Esophagus muscularis mucosa (tissue), 4 donors: ENCODE data around the gene SUPT3H. TPM values are rescaled to one million over a fixed set of nuclear protein-coding genes. Genes with fewer than 3 reads are reported as not detected.

Source experiments
- DNase-seq: peaks from one replicate; pipeline ENCODE4 v3.0.0-alpha.2; 2017; ENCODE audit errors: extremely low spot score
- H3K27ac ChIP-seq, 4 donors: fragments of 200-600 bp; sonication (generic); replicated peaks in 1 of 4; 1 replicate in 3 of 4; 2 replicates in 1 of 4; pipeline ENCODE4 v1.5.1; 2016 to 2019; ENCODE audit warnings: mild to moderate bottlenecking in 1 of 4
- H3K27me3 ChIP-seq, 4 donors: fragments of 200-600 bp; sonication (generic); one replicate each; pipeline versions ENCODE4 v1.5.1 to v1.6.0; 2016 to 2019
- H3K36me3 ChIP-seq, 4 donors: fragments of 200-600 bp; sonication (generic); one replicate each; pipeline ENCODE4 v1.5.1; 2016 to 2019
- H3K4me1 ChIP-seq, 4 donors: fragments of 200-600 bp; sonication (generic); one replicate each; pipeline ENCODE4 v1.5.1; 2016 to 2019
- H3K4me3 ChIP-seq, 4 donors: fragments of 200-600 bp; sonication (generic); 1 replicate in 2 of 4; 2 replicates in 2 of 4; pipeline ENCODE4 v1.5.1; 2016 to 2019; ENCODE audit warnings: mild to moderate bottlenecking in 4 of 4, moderate library complexity in 1 of 4
- H3K9me3 ChIP-seq, 4 donors: fragments of 200-600 bp; sonication (generic); 1 replicate in 3 of 4; 2 replicates in 1 of 4; pipeline ENCODE4 v1.5.1; 2016 to 2019
- EP300 ChIP-seq: sonication (generic); formaldehyde crosslinking; IDR thresholded peaks from one replicate; pipeline ENCODE4 v1.6.1; 2017; ENCODE audit warnings: antibody characterized with exemption
- POLR2A ChIP-seq: fragments of 450-650 bp; IDR thresholded peaks from one replicate; pipeline ENCODE4 v1.6.1; 2017; ENCODE audit warnings: antibody characterized with exemption, moderate library complexity, mild to moderate bottlenecking, low read depth
- POLR2AphosphoS5 ChIP-seq, 2 donors: sonication (generic); formaldehyde crosslinking; IDR thresholded peaks; one replicate each; pipeline ENCODE4 v1.6.1; 2017; ENCODE audit warnings: antibody characterized with exemption in 2 of 2
- WGBS: methylation state at CpG from one replicate; pipeline ENCODE4 v1.1.5; 2018; 5-methylcytosine and 5-hydroxymethylcytosine counted together
- intact Hi-C: fragments of 100-400 bp; cut with DNase I; formaldehyde crosslinking; loops from one replicate; pipeline ENCODE4 v1.15.1; 2023
- total RNA-seq, 4 donors: library from RNA; depleted of rRNA; stranded (reverse); fragments of >200 nt; gene quantifications; one replicate each; pipeline versions ENCODE4 v1.1.0 to v1.2.1, GENCODE V29; 2016
- TF ChIP-seq, protein P1 (sequence below), 3 experiments: fragments of 200-600 bp in 2 of 3; fragments of 450-650 bp in 1 of 3; sonication (generic) in 2 of 3; IDR thresholded peaks; one replicate each; pipeline ENCODE4 v1.5.1; 2017 to 2019; ENCODE audit warnings: antibody characterized with exemption in 3 of 3, mild to moderate bottlenecking in 2 of 3, moderate library complexity in 1 of 3

Gene SUPT3H
- total RNA-seq, 4 donors from 2014 or later, result 5.1 to 13.3 (median 9.9) TPM

DNA sequence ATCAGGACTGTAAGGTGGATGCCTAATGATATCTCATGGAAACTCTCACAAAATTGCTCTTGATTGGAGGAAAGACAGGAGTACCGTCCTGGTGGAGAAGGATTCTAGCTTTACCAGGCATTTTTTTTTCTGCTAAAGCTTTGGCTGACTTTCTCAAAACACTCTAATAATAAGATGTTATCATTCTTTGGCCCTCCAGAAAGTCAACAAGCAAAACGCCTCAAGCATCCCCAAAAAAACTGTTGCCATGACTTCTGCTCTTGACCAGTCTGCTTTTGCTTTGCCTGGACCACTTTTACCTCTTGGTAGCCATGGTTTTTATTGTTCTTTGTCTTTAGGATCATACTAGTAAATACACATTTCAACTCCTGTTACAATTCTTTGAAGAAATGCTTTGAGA is 105.1 kb downstream of the SUPT3H start:
- Histone ChIP-seq H3K9me3 (no peaks in the 10 kb centered on the region), H3K27me3 (no peaks in the 10 kb centered on the region), H3K4me3 (no peak overlapping the region), H3K4me1 (no peaks in the 10 kb centered on the region), H3K27ac (no peak overlapping the region), H3K36me3 (no peaks in the 10 kb centered on the region)
- TF ChIP-seq EP300 (no peak), POLR2AphosphoS5 (IDR thresholded peaks at IDR 0.05) (no peak), POLR2A (no peak)
- TF ChIP-seq, protein P1, sequence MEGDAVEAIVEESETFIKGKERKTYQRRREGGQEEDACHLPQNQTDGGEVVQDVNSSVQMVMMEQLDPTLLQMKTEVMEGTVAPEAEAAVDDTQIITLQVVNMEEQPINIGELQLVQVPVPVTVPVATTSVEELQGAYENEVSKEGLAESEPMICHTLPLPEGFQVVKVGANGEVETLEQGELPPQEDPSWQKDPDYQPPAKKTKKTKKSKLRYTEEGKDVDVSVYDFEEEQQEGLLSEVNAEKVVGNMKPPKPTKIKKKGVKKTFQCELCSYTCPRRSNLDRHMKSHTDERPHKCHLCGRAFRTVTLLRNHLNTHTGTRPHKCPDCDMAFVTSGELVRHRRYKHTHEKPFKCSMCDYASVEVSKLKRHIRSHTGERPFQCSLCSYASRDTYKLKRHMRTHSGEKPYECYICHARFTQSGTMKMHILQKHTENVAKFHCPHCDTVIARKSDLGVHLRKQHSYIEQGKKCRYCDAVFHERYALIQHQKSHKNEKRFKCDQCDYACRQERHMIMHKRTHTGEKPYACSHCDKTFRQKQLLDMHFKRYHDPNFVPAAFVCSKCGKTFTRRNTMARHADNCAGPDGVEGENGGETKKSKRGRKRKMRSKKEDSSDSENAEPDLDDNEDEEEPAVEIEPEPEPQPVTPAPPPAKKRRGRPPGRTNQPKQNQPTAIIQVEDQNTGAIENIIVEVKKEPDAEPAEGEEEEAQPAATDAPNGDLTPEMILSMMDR (IDR thresholded peaks at IDR 0.05), result no peak
- DNase-seq, result no peak
- intact Hi-C loops, result no loop called here
- WGBS, result 90% methylated on average over 2 of the region's 2 CpGs

DNA sequence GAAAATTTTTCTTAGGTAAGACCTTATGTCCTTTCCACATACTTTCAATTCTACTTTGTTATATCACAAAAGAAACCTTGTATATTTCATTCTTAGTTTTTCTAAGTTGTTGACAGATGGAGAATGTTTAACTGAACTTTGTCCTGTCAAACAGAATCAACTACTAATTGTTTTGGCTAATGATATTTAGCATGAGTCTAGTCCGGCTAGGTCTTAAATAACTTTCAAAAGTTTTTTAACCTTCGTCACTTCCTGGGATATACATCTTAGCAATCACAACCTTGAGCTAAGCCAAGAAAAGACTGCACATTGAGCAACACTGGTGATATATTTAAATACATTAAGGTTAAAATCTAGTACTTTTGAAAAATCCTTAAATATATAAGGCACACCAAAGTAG is 112.5 kb downstream of the SUPT3H start:
- Histone ChIP-seq H3K36me3 (no peaks in the 10 kb centered on the region), H3K4me3 (no peak overlapping the region), H3K9me3 (no peaks in the 10 kb centered on the region), H3K4me1 (no peaks in the 10 kb centered on the region), H3K27me3 (no peaks in the 10 kb centered on the region), H3K27ac (no peak overlapping the region)
- TF ChIP-seq POLR2A (no peak), POLR2AphosphoS5 (IDR thresholded peaks at IDR 0.05) (no peak), EP300 (no peak)
- TF ChIP-seq, protein P1 (IDR thresholded peaks at IDR 0.05), result no peak
- intact Hi-C loops, result no loop called here
- 95% methylated on average over 2 of the region's 2 CpGs for WGBS
- no peak for DNase-seq

DNA sequence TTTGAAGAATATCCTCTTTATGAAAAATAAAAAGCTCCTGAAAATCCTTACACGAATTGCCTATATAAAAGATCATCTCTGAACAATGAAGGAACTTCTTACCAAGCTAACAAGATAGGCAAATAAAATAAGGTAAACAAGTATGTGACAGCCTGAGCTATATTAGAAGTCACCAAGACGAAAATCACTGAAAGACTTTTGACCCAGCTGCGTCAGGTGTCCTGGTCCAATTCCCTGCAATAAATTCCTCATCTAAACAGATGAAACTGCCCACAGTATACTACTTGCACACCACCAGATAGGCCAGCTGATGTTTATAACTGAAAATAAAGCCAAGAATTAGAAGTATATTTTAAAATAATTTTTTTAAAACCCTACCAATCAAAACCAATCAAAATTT is 117.0 kb downstream of the SUPT3H start:
- TF ChIP-seq POLR2A, result no peak
- TF ChIP-seq EP300, result no peak
- Histone ChIP-seq H3K4me1 (no peaks in the 10 kb centered on the region), H3K9me3 (no peaks in the 10 kb centered on the region), H3K36me3 (no peaks in the 10 kb centered on the region), H3K27me3 (no peaks in the 10 kb centered on the region), H3K4me3 (no peak overlapping the region), H3K27ac (no peak overlapping the region)
- intact Hi-C loops, result no loop called here
- no peak for DNase-seq
- 79% methylated on average over 3 of the region's 3 CpGs for WGBS

DNA sequence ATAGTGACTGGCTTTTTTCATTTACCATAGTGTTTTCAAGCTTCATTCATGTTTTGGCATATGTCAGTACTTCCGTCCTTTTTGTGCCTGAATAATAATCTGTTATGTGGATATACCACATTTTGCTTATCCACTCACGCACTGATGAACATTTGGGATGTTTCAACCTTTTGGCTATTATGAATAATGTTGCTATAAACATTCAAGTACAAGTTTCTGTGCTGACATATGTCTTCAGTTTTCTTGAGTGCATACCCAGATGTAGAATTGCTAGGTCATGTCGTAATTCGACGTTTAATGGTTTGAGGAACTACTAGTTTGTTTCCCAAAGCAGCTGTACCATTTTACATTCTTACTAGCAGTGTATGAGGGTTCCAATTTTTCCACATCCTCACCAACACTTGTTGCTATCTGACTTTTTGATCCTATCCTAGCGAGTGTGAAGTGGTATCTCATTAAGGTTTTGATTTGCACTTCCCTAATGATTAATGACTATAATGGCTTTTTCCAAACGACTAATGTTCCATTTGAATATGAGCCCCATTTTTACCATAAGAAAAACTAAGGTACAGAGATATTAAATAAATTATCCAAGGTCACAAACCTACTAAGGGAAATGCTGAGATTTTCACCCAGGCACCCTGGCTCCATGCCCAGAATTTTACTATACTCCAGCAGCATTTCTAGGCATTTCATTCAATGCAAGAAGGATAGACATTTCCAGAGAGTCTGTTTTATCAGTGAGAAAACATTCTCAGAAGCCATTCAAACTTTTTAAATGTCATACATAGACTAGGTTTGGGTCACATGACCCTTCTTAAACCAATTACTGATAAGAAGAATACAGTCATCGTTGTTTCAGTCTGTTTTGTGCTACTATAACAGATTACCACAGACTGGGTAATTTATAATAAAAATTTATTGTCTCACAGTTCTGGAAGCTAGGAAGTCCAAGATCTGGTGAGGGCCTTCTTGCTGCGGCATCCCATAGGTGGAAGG is 120.7 kb downstream of the SUPT3H start:
- H3K36me3 ChIP-seq, result no peaks in the 10 kb centered on the region
- no peaks in the 10 kb centered on the region for H3K9me3 ChIP-seq
- H3K4me1 ChIP-seq, result no peaks in the 10 kb centered on the region
- WGBS, result 82% methylated on average over 9 of the region's 9 CpGs
- H3K27me3 ChIP-seq, result no peaks in the 10 kb centered on the region
- DNase-seq, result no peak
- no peak overlapping the region for H3K27ac ChIP-seq
- intact Hi-C loops, result no loop called here
- TF ChIP-seq POLR2AphosphoS5 (IDR thresholded peaks at IDR 0.05), result no peak
- TF ChIP-seq, protein P1 (IDR thresholded peaks at IDR 0.05), result no peak
- no peak for TF ChIP-seq POLR2A
- TF ChIP-seq EP300, result no peak
- H3K4me3 ChIP-seq, result no peak overlapping the region

DNA sequence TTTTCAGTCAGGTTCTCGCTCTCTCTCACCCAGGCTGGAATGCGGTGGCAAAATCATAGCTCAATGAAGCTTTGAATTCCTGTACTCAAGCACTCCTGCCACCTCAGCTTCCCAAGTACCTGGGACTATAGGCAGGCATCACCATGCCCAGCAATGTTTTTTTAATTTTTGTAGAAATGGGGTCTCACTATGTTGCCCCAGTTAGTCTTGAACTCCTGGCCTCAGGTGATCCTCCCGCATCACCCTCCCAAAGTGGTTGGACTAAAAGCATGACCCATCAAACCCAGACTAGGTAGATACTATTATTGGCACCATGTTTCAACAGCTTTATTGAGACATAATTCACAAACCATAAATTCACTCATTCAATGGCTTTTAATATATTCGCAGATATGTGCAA is 122.3 kb downstream of the SUPT3H start:
- H3K4me1 ChIP-seq, result no peaks in the 10 kb centered on the region
- DNase-seq, result no peak
- intact Hi-C loops, result no loop called here
- H3K4me3 ChIP-seq, result no peak overlapping the region
- no peaks in the 10 kb centered on the region for H3K9me3 ChIP-seq
- H3K27me3 ChIP-seq, result no peaks in the 10 kb centered on the region
- TF ChIP-seq POLR2A (no peak), POLR2AphosphoS5 (IDR thresholded peaks at IDR 0.05) (no peak), EP300 (no peak)
- TF ChIP-seq, protein P1 (IDR thresholded peaks at IDR 0.05), result no peak
- no peak overlapping the region for H3K27ac ChIP-seq
- WGBS, result over 99% methylated on average over 4 of the region's 4 CpGs
- no peaks in the 10 kb centered on the region for H3K36me3 ChIP-seq
